ENCODE results near the gene PRSS33.

Gene PRSS33

DNA sequence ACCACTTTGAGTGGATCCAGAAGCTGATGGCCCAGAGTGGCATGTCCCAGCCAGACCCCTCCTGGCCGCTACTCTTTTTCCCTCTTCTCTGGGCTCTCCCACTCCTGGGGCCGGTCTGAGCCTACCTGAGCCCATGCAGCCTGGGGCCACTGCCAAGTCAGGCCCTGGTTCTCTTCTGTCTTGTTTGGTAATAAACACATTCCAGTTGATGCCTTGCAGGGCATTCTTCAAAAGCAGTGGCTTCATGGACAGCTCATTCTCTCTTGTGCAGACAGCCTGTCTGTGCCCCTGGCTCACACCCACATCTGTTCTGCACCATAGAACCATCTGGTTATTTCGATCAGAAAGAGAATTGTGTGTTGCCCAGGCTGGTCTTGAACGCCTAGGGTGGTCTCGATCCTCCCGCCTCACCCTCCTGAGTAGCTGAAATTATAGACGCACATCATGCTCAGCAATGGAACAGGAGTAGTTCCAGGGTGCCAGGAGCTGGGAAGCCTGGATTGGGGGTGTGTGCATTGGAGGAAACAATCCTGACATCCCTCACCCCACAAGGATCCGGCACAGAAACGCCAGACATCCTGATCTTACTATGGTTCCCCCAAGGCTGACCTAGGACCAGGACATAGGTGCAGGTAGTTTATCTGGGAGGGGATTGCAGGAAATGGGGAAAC is 34.3 kb upstream of the PRSS33 start:
- no peak for DNase-seq (ENCODE audit: low read depth in 4 of 4, low spot score in 1 of 4)

DNA sequence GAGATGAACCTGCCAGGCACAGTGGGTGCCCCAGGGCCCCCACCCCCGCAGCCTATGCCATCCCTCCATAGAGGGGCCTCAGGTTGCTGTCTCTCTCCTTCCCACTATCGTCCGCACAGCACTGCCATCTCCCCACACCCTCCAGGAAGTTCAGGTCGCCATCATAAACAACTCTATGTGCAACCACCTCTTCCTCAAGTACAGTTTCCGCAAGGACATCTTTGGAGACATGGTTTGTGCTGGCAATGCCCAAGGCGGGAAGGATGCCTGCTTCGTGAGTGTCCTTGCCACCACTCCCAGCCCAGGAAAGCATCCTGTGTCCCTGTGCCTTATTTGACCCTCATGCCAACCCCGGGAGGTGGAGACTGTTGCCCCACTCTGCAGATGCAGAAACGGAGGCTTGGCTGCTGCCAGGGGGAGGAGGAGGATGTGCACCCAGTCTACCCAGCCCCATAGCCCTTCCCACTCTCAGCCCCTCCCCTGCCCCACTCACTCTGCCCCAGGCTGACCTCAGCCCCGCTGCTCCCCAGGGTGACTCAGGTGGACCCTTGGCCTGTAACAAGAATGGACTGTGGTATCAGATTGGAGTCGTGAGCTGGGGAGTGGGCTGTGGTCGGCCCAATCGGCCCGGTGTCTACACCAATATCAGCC is 33.6 kb upstream of the PRSS33 start:
- no peak for DNase-seq (ENCODE audit: low read depth in 4 of 4, low spot score in 1 of 4)

DNA sequence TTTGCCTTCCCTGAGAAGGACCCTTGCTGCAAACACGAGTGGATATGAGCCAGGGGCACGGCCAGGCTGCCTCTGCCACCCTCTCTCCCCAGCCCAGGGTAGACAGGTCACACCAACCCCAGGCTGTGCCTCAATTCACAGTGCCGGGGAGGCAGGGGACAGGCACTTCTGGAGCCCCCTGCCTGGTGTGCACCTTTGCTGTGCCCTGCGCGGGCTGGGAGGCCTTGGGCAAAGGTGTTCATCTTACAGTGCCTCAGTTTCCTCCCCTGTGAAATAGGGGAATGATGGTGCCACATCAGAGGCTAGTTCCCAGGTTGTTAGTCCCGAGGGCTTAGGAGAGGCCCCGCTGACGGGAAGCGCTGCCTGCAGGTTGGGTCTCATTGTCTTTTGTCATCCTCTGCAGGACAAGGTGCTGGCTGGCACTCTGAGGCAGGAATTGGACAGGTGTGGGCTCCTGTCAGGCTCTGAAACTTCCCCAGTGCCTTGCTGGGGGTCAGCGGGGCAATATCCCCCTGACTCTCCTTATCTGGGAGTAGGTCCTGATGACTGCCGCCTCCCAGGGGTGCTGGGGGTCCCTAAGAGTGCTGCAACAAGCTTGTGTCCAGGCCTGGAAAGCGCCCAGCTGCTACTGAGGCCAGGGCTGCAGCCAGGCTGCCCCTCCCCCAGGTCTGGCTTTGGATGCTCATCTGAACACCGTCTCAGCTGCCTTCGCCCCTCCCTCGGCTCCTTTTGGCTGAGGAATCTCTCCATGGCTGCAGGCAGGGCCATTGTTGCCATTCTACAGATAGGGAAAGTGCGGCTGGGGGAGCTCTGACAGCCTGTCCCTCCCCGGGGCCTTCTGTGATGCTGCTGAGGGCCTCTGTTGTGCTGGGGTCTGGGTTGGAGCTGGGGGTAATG is 32.8 kb upstream of the PRSS33 start:
- no peak for DNase-seq (ENCODE audit: low read depth in 4 of 4, low spot score in 1 of 4)

GRCh38 chr16:2819179-2819938 is 32.0 kb upstream of the PRSS33 start:
- no peak for DNase-seq (ENCODE audit: low read depth in 4 of 4, low spot score in 1 of 4)

- no peak for DNase-seq (ENCODE audit: low read depth in 4 of 4, low spot score in 1 of 4)
Measured at GRCh38 chr16:2818272-2818876, 31.0 kb upstream of the PRSS33 start.

DNA sequence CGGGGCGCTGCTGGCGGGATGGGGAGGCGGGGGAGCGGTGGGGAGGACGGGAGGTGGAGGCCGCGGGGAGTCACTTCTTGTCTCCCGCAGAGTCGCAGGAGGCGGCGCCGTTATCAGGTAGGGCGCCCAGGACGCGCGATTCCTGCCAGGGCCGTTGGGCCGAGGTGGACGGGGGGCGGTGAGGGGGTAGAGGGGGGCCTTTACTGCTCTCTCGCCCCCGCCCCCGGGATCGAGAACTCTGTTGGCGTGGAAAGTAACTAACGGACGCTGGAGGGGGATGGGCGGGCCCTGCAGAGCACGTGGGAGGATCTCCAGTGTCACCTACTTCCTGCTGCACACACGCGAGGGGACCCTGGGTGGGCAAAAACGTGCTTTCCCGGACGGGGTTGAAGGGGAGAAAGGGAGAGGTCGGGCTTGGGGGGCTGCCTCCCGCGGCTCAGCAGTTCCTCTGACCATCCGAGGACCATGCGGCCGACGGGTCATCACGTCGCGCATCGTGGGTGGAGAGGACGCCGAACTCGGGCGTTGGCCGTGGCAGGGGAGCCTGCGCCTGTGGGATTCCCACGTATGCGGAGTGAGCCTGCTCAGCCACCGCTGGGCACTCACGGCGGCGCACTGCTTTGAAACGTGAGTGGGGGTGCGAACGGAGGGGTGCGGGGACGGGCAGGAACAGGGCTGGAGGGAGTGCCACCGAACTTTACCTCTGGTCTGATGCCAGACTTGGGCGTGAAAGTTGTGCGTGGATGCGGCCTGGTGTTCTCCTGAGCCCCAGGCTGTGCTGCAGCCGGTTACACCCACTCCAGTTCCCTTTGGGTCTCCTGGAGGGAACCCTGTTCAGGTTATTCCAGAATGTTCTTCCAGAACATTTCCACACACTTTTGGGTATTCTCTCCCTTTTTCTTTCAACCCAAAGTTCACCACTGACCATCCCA is 30.2 kb upstream of the PRSS33 start:
- no peak for DNase-seq (ENCODE audit: low read depth in 4 of 4, low spot score in 1 of 4)

DNA sequence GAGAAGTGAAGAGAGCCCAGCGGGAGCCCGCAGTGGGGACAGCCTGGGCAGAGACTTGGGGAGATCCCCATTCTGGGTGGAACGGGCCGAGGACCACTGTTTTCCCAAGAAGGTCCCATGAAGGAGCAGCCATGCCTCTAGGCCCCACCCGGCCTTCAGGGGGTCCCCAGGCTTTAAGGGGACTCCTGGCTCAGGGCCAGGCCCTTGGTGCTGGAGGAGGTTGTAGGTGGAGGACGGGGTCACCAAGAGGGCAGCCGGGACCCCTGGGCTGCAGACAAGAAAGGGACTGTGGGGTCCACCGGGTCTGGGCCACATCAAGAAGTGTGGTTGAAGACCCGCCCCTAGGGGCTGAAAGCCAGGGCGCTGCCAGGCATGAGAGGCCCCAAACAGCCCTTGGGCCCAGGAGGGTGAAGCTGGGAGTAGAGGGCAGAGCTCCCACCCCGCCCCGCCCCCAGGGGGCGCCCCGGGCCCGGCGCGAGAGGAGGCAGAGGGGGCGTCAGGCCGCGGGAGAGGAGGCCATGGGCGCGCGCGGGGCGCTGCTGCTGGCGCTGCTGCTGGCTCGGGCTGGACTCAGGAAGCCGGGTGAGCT is 29.5 kb upstream of the PRSS33 start, which contains the start of gene PRSS21:
PRSS21 (plus strand) TSS at position 487 of the 589 bp plus-strand sequence; CDS start at position 519, 32 bp downstream.
- no peak for DNase-seq (ENCODE audit: low read depth in 4 of 4, low spot score in 1 of 4)

DNA sequence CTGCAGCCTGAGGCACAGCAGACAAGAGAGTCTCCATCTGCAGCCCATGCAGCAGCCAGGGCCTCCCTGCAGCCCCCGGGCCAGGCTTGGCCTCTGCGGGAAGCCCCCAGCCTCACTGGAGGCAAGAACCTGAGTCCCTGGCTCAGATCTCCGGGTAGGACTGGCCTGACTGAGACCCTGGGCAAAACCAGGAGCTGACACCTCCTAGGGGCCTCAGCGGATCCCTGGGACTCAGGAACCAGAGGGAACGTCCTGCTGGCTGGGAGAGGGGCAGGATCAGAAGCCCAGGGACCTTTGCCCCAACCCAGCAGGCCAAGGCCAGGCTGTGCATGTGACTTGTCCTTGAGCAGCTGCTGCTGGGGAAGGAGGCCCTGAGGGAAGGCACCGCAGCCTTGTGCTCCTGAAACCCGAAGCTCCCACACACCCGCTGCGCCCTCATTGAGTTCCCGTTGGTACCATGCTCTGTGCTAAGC is 28.0 kb upstream of the PRSS33 start:
- DNase-seq (ENCODE audit: low read depth in 4 of 4, low spot score in 1 of 4): no peak

DNA sequence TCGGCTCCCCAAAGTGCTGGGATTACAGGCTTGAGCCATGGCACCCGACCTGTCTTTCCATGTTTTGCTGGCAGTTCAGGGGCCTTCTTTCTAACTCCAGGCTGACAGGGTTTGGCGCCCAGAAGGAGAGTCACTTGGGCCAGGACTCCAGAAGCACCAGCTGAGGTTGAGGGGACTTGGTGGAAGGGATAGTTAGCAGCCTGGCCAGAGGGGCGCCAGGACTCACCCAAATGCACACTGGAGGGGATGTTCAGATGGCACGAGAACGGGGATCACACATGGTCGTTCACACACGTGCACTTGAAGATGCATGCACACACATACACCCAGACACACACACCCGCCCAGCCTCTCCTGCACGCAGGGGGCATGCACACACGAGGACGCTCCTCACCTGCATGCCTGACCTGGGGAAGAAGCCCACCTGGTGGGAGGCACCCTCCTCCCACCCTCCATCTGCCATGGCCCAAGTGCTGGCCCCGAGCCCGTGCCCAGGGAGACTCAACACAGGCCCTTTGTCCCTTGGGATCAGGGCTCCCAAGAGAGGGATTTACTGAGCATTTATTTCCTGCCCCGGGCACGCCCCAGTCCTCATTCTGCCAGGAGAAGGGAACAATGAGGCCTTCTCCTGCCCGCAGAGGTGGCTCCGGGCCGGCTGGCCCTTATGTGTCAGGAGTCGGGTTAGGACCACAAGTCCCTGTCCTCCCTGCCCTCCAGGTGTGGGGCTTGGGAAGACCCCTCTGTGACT is 27.4 kb upstream of the PRSS33 start:
- no peak for DNase-seq (ENCODE audit: low read depth in 4 of 4, low spot score in 1 of 4)

GRCh38 chr16:2813771-2814221 is 26.4 kb upstream of the PRSS33 start:
- no peak for DNase-seq (ENCODE audit: low read depth in 4 of 4, low spot score in 1 of 4)

- DNase-seq (ENCODE audit: low read depth in 4 of 4, low spot score in 1 of 4): no peak
Measured at GRCh38 chr16:2811703-2812471, 24.5 kb upstream of the PRSS33 start.

DNA sequence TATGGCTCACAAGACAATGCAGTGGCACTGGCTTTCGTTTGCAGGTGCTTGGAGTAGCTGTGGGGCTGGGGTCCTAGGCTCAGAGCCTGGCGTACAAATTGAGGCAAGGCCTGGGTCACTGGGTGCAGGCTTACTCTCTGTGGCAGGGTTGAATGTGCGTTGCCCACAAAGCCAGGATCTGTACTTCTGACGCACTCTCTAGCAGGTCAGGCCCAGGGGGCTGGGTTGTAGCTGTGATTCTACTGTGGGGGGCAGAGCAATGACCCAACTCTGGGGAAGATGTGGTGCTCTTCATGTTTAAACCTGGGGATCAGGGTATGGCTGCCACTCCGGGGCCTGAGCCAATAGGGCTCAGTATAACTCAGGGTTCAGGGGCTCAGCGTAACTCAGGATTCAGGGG is 23.3 kb upstream of the PRSS33 start:
- DNase-seq (ENCODE audit: low read depth in 4 of 4, low spot score in 1 of 4): no peak

- no peak for DNase-seq (ENCODE audit: low read depth in 4 of 4, low spot score in 1 of 4)
Measured at GRCh38 chr16:2809149-2809760, 21.9 kb upstream of the PRSS33 start.

GRCh38 chr16:2808181-2808580 is 20.8 kb upstream of the PRSS33 start:
- no peak for DNase-seq (ENCODE audit: low read depth in 4 of 4, low spot score in 1 of 4)

DNA sequence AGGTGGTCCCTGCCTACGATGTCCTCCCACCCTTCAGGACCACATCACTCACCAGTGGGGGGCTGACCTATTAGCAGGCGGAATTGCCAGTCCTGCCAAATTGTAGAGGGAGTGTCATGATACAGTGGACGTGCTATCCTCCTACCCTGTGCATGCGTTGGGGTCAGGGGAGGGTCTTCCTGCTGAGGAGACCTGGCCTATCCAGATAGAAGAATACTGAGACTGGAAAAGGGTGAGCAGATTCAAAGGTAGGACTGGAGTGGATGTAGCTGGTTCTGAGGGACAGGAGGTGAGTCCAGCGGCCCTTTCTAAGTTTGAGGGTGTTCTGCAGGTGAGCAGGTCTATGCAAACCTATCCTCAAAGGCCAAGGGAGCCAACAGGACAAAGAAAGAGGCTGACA is 18.9 kb upstream of the PRSS33 start:
- DNase-seq (ENCODE audit: low read depth in 4 of 4, low spot score in 1 of 4): no peak

DNA sequence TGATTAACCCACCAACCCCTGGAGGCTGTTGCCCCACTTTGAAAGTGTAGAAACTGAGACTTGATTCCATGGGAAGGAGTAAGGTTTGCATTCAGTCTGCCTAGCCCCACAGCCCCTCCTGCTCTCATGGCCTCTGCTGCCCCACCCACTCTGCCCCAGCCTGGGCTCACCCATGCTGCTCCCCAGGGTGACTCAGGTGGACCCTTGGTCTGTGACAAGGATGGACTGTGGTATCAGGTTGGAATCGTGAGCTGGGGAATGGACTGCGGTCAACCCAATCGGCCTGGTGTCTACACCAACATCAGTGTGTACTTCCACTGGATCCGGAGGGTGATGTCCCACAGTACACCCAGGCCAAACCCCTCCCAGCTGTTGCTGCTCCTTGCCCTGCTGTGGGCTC is 17.4 kb upstream of the PRSS33 start:
- no peak for DNase-seq (ENCODE audit: low read depth in 4 of 4, low spot score in 1 of 4)

DNA sequence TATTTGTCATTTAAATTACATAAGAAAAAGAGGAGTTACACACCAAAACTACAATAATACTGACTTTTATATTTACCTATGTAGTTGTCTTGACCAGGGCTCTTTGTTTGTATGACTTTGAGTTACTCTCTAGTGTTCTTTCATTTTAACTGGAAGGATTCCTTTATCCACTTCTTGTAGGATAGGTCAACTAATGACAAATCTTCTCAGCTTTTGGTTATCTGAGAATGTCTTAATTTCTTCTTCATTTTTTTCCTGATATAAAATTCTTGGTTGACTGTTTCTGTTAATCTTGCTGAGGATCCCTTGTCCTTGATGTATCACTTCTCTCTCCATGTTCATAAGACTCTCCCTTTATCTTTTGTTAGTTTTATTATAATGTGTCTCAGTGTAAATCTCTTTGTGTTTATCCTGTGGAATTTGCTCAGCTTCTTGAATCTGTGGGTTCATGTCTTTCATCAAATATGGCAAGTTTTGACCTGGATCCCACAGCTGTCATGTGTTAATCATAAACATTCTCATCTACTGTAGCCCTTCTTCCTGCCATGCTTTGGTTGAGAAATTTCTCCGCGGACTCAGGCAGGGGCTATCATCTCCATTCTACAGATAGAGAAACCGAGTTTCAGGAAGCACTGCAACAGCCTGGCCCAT is 16.3 kb upstream of the PRSS33 start:
- no peak for DNase-seq (ENCODE audit: low read depth in 4 of 4, low spot score in 1 of 4)

Data from stimulated activated CD4-positive, alpha-beta T cell treated with anti-CD3 and anti-CD28 coated beads, Interleukin-1b, Interleukin-23, amount 100 ng/mL, for 24 hours (primary cell).